HUES6 (cell line): ENCODE results near the gene PRUNE2.
A peak's percentile ranks its signal among the peaks of the same experiment; 100 is the strongest.

ENCODE experiments used
- H3K27ac ChIP-seq: 2 replicates; pipeline ENCODE4 v1.7.0; 2013; ENCODE audit warnings: low read depth, mild to moderate bottlenecking, low read length, inconsistent platforms
- H3K27me3 ChIP-seq: 2 replicates; pipeline ENCODE4 v1.6.1; 2013; ENCODE audit warnings: low read length; ENCODE audit not compliant: control insufficient read depth, insufficient read depth
- H3K36me3 ChIP-seq: 2 replicates; pipeline ENCODE4 v1.6.1; 2013; ENCODE audit warnings: low read length; ENCODE audit not compliant: control insufficient read depth, insufficient read depth
- H3K4me1 ChIP-seq: 2 replicates; pipeline ENCODE4 v1.6.1; 2013; ENCODE audit warnings: low read length; ENCODE audit not compliant: control insufficient read depth, insufficient read depth
- H3K4me3 ChIP-seq: 2 replicates; pipeline ENCODE4 v1.5.1; 2013; ENCODE audit warnings: low read depth, low read length
- H3K9ac ChIP-seq: one replicate; pipeline ENCODE4 v1.6.1; 2013; ENCODE audit warnings: mild to moderate bottlenecking, low read length
- H3K9me3 ChIP-seq: 2 replicates; pipeline ENCODE4 v1.6.1; 2013; ENCODE audit warnings: low read depth, low read length; ENCODE audit not compliant: control insufficient read depth, insufficient read depth

The PRUNE2 gene

DNA sequence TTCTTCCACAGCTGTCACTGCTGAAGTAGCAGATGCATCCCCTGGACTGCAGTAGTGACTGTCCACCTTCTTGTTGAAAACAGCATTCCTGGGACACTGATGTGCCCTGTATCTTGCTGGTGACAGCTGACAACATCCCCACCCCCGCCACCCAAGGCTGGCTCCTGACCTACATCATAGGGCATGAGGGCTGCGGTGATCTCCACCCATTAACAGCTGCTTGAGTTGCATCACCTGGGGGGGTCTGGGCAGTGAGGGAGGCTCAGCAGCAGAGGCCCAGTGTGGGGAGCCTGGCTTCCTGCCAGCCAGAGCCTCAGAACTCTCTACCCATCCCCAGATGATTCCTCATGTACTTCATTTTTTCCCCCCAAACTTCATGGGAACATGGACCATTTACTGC, 4.1 kb downstream of the PRUNE2 start:
- no peak overlapping the region for H3K9ac ChIP-seq
- H3K9me3 ChIP-seq: no peaks in the 10 kb centered on the region
- H3K4me3 ChIP-seq: no peak overlapping the region
- H3K4me1 ChIP-seq: peaks cover 29% of the 10 kb centered on the region
- peaks cover 22% of the 10 kb centered on the region for H3K27me3 ChIP-seq
- no peaks in the 10 kb centered on the region for H3K36me3 ChIP-seq
- no peak overlapping the region for H3K27ac ChIP-seq

DNA sequence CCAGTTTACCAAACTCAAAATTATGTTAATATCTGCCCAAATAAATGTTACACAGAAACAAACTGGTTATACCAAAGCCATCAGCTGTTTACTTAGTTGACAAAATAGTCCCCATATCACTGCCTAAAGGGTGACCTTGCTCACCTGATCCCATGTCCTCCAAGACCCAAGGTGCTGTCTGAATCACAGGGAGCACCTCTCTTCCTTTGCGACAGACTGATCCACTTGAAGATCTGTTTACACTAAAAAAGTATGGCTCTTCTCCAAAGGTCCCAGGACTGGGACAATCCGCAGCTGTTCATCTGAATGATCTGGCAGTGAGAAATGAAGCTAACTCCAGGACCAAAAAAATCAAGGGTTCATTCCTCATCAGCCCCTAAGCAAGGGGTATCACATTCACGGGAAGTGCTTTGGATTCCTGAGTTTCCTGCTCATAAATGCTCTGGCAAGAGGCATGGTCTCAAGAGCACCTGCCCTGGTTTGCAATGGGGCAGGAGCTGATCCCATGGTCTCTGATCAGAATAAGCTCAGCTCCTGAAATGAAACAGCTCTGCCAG, 5.0 kb downstream of the PRUNE2 start:
- Histone ChIP-seq H3K27ac (no peak overlapping the region), H3K27me3 (peaks cover 16% of the 10 kb centered on the region), H3K9me3 (no peaks in the 10 kb centered on the region), H3K4me1 (peaks cover 29% of the 10 kb centered on the region), H3K9ac (no peak overlapping the region), H3K36me3 (no peaks in the 10 kb centered on the region), H3K4me3 (no peak overlapping the region)

DNA sequence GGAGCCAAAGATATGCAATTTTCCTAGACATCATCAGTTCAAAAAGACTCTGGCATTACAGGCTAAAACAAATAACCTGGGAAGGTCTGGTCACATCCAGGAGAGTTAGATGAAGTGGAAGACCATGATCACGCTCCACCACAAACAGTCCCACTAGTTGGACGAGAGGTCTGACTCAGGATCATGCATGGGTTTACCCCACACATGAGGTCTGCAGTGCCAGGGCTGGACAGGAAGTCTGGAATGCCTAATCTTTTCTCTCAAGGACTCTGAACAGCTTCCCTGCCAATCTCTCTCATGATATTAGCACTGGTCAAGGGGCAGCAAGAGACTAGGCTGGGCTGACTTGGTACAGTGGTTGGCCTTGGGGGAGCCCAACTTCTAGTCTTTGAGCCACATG, 7.1 kb downstream of the PRUNE2 start:
- Histone ChIP-seq H3K9ac (no peak overlapping the region), H3K9me3 (no peaks in the 10 kb centered on the region), H3K36me3 (no peaks in the 10 kb centered on the region), H3K27ac (no peak overlapping the region), H3K4me3 (no peak overlapping the region), H3K27me3 (no peaks in the 10 kb centered on the region), H3K4me1 (peaks cover 19% of the 10 kb centered on the region)

DNA sequence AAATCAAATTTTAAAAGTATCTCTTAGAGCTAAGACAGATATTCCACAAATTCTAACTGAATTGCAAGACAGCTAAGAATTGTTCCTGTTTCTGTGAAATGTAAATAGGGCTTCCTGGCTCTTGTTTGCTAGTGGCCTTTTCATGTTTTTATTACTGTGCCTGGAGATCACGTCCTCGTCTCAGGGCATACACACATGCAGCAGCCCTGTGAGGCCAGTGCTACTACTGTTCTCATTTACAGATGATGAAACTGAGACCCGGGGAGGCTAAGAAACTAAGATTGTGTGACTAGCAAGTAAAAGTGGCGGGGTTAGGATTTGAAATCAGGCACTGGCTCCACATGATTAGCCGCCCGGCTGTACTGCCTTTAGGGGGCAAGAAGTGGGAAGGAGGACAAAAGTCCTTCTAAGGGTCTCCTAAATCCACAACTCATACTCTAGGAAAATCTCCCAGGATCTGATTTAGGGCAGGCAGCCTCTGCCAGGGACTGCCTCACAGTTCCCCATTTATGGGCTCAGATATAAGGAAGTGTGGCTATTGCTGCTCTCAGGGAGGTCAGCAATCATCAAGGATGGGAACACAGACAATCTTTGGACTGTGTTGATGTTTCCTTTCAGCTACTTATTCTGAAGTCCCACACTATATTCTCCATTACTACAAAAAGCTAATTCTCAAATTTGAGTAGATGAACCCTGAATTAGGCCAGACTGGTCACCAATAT, 7.9 kb downstream of the PRUNE2 start:
- H3K4me3 ChIP-seq: no peak overlapping the region
- H3K9ac ChIP-seq: peak overlapping the region; percentile 12
- no peaks in the 10 kb centered on the region for H3K27me3 ChIP-seq
- H3K27ac ChIP-seq: no peak overlapping the region
- H3K36me3 ChIP-seq: no peaks in the 10 kb centered on the region
- no peaks in the 10 kb centered on the region for H3K9me3 ChIP-seq
- H3K4me1 ChIP-seq: peaks cover 19% of the 10 kb centered on the region

DNA sequence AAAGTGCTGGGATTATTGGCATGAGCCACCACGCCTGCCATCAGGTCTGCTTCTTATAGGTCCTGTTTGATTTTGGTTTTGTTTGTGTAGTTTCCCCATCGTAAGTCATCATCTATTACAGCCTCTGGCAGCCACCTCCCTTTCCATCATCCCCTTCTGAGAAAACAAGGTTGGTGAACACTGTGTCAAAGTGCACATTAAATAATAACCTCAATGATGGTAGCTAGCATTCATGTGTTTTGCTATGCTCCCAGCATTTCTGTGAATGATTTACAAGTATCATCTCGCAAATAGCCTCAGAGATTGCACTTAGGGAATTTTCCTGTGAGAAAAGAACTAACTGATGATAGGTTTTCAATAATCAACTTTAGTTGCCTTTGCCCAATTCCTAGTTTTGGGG, 9.9 kb downstream of the PRUNE2 start:
- Histone ChIP-seq H3K9me3 (no peaks in the 10 kb centered on the region), H3K27me3 (no peaks in the 10 kb centered on the region), H3K36me3 (no peaks in the 10 kb centered on the region), H3K9ac (no peak overlapping the region), H3K4me3 (no peak overlapping the region), H3K4me1 (peaks cover 6% of the 10 kb centered on the region), H3K27ac (no peak overlapping the region)

DNA sequence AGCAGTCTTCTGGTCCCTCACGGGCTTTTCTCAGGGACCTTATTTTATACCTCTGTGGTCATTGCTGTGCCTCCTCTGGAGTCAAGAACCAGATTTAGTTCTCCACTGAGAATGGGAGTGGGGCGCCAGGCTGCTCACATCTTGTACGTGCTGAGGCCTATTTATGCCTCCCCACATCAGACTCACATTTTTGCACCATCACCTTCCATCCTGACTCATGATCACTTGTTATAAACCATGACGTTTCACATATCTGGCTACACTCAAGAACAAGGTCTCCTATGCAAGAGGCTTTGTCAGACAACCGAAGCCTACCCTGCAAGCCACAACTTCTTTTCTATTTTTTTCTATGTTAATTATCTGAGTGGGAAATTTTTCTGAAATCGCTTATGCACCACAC, 10.7 kb downstream of the PRUNE2 start:
- Histone ChIP-seq H3K9me3 (no peaks in the 10 kb centered on the region), H3K36me3 (no peaks in the 10 kb centered on the region), H3K27ac (no peak overlapping the region), H3K9ac (no peak overlapping the region), H3K27me3 (no peaks in the 10 kb centered on the region), H3K4me3 (no peak overlapping the region), H3K4me1 (peaks cover 6% of the 10 kb centered on the region)

DNA sequence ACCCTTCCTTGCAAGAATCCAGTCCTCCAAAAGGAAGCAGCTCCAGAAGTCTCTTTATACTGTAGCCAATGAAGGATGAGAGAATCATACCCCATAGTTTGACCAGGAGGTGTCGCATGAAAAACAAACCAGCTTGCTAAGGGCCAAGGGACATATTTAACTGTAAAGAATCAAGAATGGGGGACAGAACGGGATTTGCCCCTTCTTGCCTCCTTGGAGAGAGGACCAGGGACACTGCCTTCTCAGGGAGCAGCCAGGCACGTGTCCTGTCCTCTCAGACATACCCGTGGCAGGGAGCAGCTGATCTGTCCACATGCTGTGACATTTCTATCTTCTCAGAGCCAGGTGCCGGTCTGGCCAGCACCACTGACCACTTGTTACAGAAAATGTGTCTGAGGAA, 11.7 kb downstream of the PRUNE2 start:
- no peaks in the 10 kb centered on the region for H3K9me3 ChIP-seq
- no peaks in the 10 kb centered on the region for H3K36me3 ChIP-seq
- H3K27me3 ChIP-seq: no peaks in the 10 kb centered on the region
- H3K4me3 ChIP-seq: no peak overlapping the region
- H3K27ac ChIP-seq: no peak overlapping the region
- H3K9ac ChIP-seq: no peak overlapping the region
- H3K4me1 ChIP-seq: peaks cover 10% of the 10 kb centered on the region

DNA sequence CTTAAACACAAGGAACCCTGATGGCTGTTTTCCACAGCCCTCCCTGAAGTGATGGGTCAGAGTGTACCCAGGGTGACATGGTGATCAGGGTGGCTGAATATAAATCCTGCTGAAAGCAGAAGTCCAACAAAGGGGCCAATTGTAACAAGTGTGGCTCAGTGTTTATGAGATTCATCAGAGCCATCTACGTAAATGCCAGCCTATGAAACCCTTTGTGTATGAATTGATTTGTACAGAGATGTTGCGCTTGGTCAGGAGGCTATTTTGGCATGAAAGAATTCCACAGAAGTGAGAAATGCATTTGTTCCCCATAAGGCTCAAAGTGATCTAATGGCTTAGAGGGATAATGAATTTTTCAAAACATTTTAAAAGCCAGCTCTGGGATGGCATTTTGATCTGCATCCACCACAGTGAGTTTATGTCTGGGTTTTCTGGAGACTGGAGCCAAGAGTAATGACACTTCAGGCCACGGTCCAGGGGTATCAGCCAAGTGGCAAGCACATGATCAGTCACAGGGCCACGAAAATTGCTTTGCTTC, 12.4 kb downstream of the PRUNE2 start:
- no peak overlapping the region for H3K27ac ChIP-seq
- no peaks in the 10 kb centered on the region for H3K27me3 ChIP-seq
- no peak overlapping the region for H3K9ac ChIP-seq
- H3K4me3 ChIP-seq: no peak overlapping the region
- H3K4me1 ChIP-seq: peaks cover 10% of the 10 kb centered on the region
- no peaks in the 10 kb centered on the region for H3K36me3 ChIP-seq
- no peaks in the 10 kb centered on the region for H3K9me3 ChIP-seq

DNA sequence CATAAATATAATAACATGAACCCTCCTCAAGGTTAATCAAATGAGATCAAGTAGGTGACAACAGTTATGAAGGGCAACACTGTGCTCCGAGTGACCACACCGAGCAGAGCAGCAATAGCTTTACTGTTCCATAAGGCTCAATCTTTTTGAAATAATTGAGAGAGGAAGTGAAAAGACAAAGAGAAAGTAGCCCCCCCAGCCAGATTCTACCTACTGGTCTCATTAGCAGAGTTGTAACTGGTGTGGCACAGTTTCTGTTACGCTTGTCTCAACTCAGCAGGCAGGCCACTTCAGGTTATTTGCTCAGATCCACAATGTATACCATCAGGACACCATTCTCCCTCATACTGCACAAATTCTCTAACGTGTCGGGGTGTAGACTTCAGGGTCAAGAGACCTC, 14.0 kb downstream of the PRUNE2 start:
- Histone ChIP-seq H3K4me1 (peaks cover 16% of the 10 kb centered on the region), H3K9ac (no peak overlapping the region), H3K27ac (no peak overlapping the region), H3K9me3 (no peaks in the 10 kb centered on the region), H3K36me3 (no peaks in the 10 kb centered on the region), H3K27me3 (no peaks in the 10 kb centered on the region), H3K4me3 (no peak overlapping the region)

DNA sequence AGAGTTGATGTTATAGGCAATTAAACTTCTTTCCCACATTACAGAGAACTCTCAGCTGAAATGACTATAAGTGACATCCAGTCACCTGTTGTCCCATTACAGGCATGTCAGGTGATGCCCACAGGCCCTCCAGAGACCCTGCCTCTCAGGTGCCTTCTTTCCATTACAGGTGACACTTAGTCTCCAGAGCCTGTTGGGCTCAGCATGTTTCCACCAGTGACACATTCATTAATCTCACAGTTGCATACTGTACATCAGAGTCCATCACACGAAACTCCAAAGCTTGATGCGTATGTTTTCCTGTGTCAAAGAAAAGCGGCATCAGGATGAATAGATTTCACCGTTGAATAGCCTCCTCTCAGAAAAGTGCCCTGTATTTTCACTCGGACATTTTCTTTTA, 14.6 kb downstream of the PRUNE2 start:
- Histone ChIP-seq H3K9me3 (no peaks in the 10 kb centered on the region), H3K4me3 (no peak overlapping the region), H3K27me3 (no peaks in the 10 kb centered on the region), H3K9ac (no peak overlapping the region), H3K27ac (no peak overlapping the region), H3K36me3 (no peaks in the 10 kb centered on the region), H3K4me1 (peaks cover 16% of the 10 kb centered on the region)

DNA sequence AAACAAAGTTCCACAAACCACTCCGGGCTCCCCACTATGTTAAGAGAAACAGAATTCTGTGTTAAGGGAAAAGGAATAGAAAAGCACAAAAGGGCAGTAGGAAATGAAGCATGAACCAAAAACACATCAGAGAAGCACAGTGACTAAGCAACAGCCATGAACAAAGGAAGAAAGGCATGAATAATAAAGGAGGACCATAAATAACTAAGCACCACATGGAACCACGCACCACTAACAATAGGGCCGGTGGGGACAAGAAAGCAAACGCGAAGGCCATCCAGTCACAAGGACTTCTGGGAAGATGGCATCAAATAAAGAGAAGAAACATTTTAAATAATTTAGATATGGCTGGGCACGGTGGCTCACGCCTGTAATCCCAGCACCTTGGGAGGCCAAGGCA, 18.0 kb downstream of the PRUNE2 start:
- Histone ChIP-seq H3K27ac (peak overlapping the region; percentile 80), H3K9ac (peak overlapping the region; percentile 61), H3K36me3 (no peaks in the 10 kb centered on the region), H3K9me3 (no peaks in the 10 kb centered on the region), H3K4me3 (no peak overlapping the region), H3K27me3 (no peaks in the 10 kb centered on the region), H3K4me1 (peaks cover 28% of the 10 kb centered on the region)
